ENCODE results near the gene NKPD1.
A peak's percentile ranks its signal among the peaks of the same experiment; 100 is the strongest.

NKPD1 gene

GRCh38 chr19:45172611-45173208, 11.9 kb upstream of the NKPD1 start:
- no peak for DNase-seq (ENCODE audit: low spot score)

- no peak for DNase-seq (ENCODE audit: low spot score)
These were observed 11.4 kb upstream of the NKPD1 start for GRCh38 chr19:45172173-45172572.

- DNase-seq (ENCODE audit: low spot score) = no peak
These were observed 10.4 kb upstream of the NKPD1 start for GRCh38 chr19:45171211-45171623.

GRCh38 chr19:45170146-45171106, 9.6 kb upstream of the NKPD1 start:
- DNase-seq (ENCODE audit: low spot score) = no peak

GRCh38 chr19:45169602-45170001, 8.8 kb upstream of the NKPD1 start:
- DNase-seq (ENCODE audit: low spot score) = no peak

- no peak for DNase-seq (ENCODE audit: low spot score)
These were observed 8.1 kb upstream of the NKPD1 start for GRCh38 chr19:45168767-45169351.

- no peak for DNase-seq (ENCODE audit: low spot score)
These were observed 6.0 kb upstream of the NKPD1 start for GRCh38 chr19:45166723-45167252.

GRCh38 chr19:45164577-45165335, 4.0 kb upstream of the NKPD1 start:
- DNase-seq (ENCODE audit: low spot score) = peak; percentile 56

GRCh38 chr19:45163751-45164460, 3.1 kb upstream of the NKPD1 start:
- DNase-seq (ENCODE audit: low spot score) = no peak

- DNase-seq (ENCODE audit: low spot score) = no peak
These were observed 2.4 kb upstream of the NKPD1 start for GRCh38 chr19:45163156-45163555.

GRCh38 chr19:45162608-45163143, 1.9 kb upstream of the NKPD1 start:
- DNase-seq (ENCODE audit: low spot score) = no peak

GRCh38 chr19:45161738-45162607, 1.2 kb upstream of the NKPD1 start:
- DNase-seq (ENCODE audit: low spot score) = peak; percentile 41

GRCh38 chr19:45159971-45160324, 834 bp downstream of the NKPD1 start:
- no peak for DNase-seq (ENCODE audit: low spot score)

- no peak for DNase-seq (ENCODE audit: low spot score)
These were observed 1.4 kb downstream of the NKPD1 start for GRCh38 chr19:45159210-45159970.

GRCh38 chr19:45158503-45159209, 2.1 kb downstream of the NKPD1 start:
- no peak for DNase-seq (ENCODE audit: low spot score)

GRCh38 chr19:45156751-45157150, 4.0 kb downstream of the NKPD1 start:
- no peak for DNase-seq (ENCODE audit: low spot score)

- DNase-seq (ENCODE audit: low spot score) = no peak
These were observed 4.7 kb downstream of the NKPD1 start for GRCh38 chr19:45156011-45156630.
